ENCODE data around the gene WRAP73.

GRCh38 chr1:3604468-3604974 is 45.4 kb downstream of the WRAP73 start:
- TF ChIP-seq CTCF (IDR thresholded peaks at IDR 0.05) (no peak), POLR2A (IDR thresholded peaks at IDR 0.05) (no peak), POLR2AphosphoS5 (IDR thresholded peaks at IDR 0.05) (no peak), EP300 (IDR thresholded peaks at IDR 0.05) (no peak)

Measured in stomach (tissue), 4 donors.